Activated T-helper 2 cell treated with anti-CD3 and anti-CD28 coated beads, Interferon-gamma antibody, Interleukin-2, Interleukin-4, amounts not matched to agents 10 μg/mL and 5 μg/mL and 100 μg/mL, durations not matched to agents 14 hours and 24 hours and 36 hours (primary cell): ENCODE results near the gene PSME1. TPM values are rescaled to one million over a fixed set of nuclear protein-coding genes. Genes with fewer than 3 reads are reported as not detected.

Experiments
- DNase-seq: peaks from one replicate; pipeline ENCODE4 v3.0.0; 2021; ENCODE audit warnings: low spot score
- H3K27ac Mint-ChIP-seq: one replicate; pipeline ENCODE4 v1.8.0; 2021; ENCODE audit warnings: mixed read lengths
- H3K27me3 Mint-ChIP-seq: one replicate; pipeline ENCODE4 v1.8.0; 2021; ENCODE audit warnings: low read depth, mixed read lengths
- H3K36me3 Mint-ChIP-seq: one replicate; pipeline ENCODE4 v1.8.0; 2021; ENCODE audit warnings: low read depth, mixed read lengths
- H3K4me1 Mint-ChIP-seq: one replicate; pipeline ENCODE4 v1.8.0; 2021; ENCODE audit warnings: low read depth, mixed read lengths
- H3K4me3 Mint-ChIP-seq: one replicate; pipeline ENCODE4 v1.8.0; 2021; ENCODE audit warnings: low read depth, mild to moderate bottlenecking, moderate library complexity, mixed read lengths
- H3K9me3 Mint-ChIP-seq: one replicate; pipeline ENCODE4 v1.8.0; 2021; ENCODE audit warnings: mixed read lengths
- intact Hi-C: fragments of 100-400 bp; cut with micrococcal nuclease; formaldehyde crosslinking; loops from one replicate; pipeline ENCODE4 v1.15.1; 2023
- total RNA-seq: library from RNA; stranded (reverse); gene quantifications from 2 replicates; pipeline ENCODE4 v1.2.3, GENCODE V29; 2022

PSME1 gene
- total RNA-seq, 1 donor from 2014 or later = 342 TPM

GRCh38 chr14:24178399-24179178, 42.6 kb downstream of the PSME1 start:
- Mint-ChIP-seq H3K27ac (no peak overlapping the region), H3K27me3 (no peaks in the 10 kb centered on the region), H3K4me1 (peaks cover 4% of the 10 kb centered on the region), H3K9me3 (no peaks in the 10 kb centered on the region), H3K36me3 (peaks cover 73% of the 10 kb centered on the region), H3K4me3 (no peak overlapping the region)
- DNase-seq = no peak
- intact Hi-C loops = no loop called here

- Mint-ChIP-seq H3K4me3 (no peak overlapping the region), H3K27ac (no peak overlapping the region), H3K36me3 (peaks cover 75% of the 10 kb centered on the region), H3K27me3 (no peaks in the 10 kb centered on the region), H3K9me3 (no peaks in the 10 kb centered on the region), H3K4me1 (peaks cover 4% of the 10 kb centered on the region)
- intact Hi-C loops = no loop called here
- DNase-seq = no peak
Measured at GRCh38 chr14:24179294-24179960, 43.4 kb downstream of the PSME1 start.

- Mint-ChIP-seq H3K27me3 (no peaks in the 10 kb centered on the region), H3K36me3 (peaks cover 73% of the 10 kb centered on the region), H3K9me3 (no peaks in the 10 kb centered on the region), H3K4me1 (peaks cover under 1% of the 10 kb centered on the region), H3K4me3 (no peak overlapping the region), H3K27ac (no peak overlapping the region)
- DNase-seq = no peak
- intact Hi-C loops = no loop called here
Measured at GRCh38 chr14:24179961-24180796, 44.2 kb downstream of the PSME1 start.

GRCh38 chr14:24181371-24182077, 45.5 kb downstream of the PSME1 start:
- peaks cover 82% of the 10 kb centered on the region for H3K36me3 Mint-ChIP-seq
- H3K27me3 Mint-ChIP-seq = no peaks in the 10 kb centered on the region
- DNase-seq = no peak
- no peak overlapping the region for H3K4me3 Mint-ChIP-seq
- H3K4me1 Mint-ChIP-seq = no peaks in the 10 kb centered on the region
- intact Hi-C loops = no loop called here
- H3K9me3 Mint-ChIP-seq = no peaks in the 10 kb centered on the region
- H3K27ac Mint-ChIP-seq = no peak overlapping the region

- no peak for DNase-seq
- Mint-ChIP-seq H3K9me3 (no peaks in the 10 kb centered on the region), H3K36me3 (peaks cover 80% of the 10 kb centered on the region), H3K27me3 (no peaks in the 10 kb centered on the region), H3K27ac (no peak overlapping the region), H3K4me1 (peaks cover 4% of the 10 kb centered on the region), H3K4me3 (no peak overlapping the region)
- intact Hi-C loops = no loop called here
Measured at GRCh38 chr14:24182110-24182882, 46.3 kb downstream of the PSME1 start.

GRCh38 chr14:24183014-24183481, 47.1 kb downstream of the PSME1 start:
- Mint-ChIP-seq H3K4me1 (peaks cover 6% of the 10 kb centered on the region), H3K9me3 (no peaks in the 10 kb centered on the region), H3K36me3 (peaks cover 80% of the 10 kb centered on the region), H3K27ac (no peak overlapping the region), H3K27me3 (no peaks in the 10 kb centered on the region), H3K4me3 (no peak overlapping the region)
- intact Hi-C loops = no loop called here
- no peak for DNase-seq

- intact Hi-C loops = no loop called here
- Mint-ChIP-seq H3K4me1 (peaks cover 11% of the 10 kb centered on the region), H3K4me3 (no peak overlapping the region), H3K27me3 (no peaks in the 10 kb centered on the region), H3K36me3 (peaks cover 75% of the 10 kb centered on the region), H3K9me3 (no peaks in the 10 kb centered on the region), H3K27ac (no peak overlapping the region)
- DNase-seq = no peak
Measured at GRCh38 chr14:24184104-24184970, 48.3 kb downstream of the PSME1 start.

GRCh38 chr14:24185026-24185425, 49.0 kb downstream of the PSME1 start:
- DNase-seq = no peak
- intact Hi-C loops = no loop called here
- Mint-ChIP-seq H3K27ac (no peak overlapping the region), H3K4me3 (no peak overlapping the region), H3K36me3 (peaks cover 71% of the 10 kb centered on the region), H3K27me3 (no peaks in the 10 kb centered on the region), H3K4me1 (peaks cover 14% of the 10 kb centered on the region), H3K9me3 (no peaks in the 10 kb centered on the region)

GRCh38 chr14:24185741-24186140, 49.7 kb downstream of the PSME1 start:
- Mint-ChIP-seq H3K4me1 (peaks cover 14% of the 10 kb centered on the region), H3K9me3 (no peaks in the 10 kb centered on the region), H3K4me3 (no peak overlapping the region), H3K36me3 (peaks cover 70% of the 10 kb centered on the region), H3K27ac (no peak overlapping the region), H3K27me3 (no peaks in the 10 kb centered on the region)
- no peak for DNase-seq
- intact Hi-C loops = no loop called here

- intact Hi-C loops = no loop called here
- Mint-ChIP-seq H3K27me3 (no peaks in the 10 kb centered on the region), H3K36me3 (peaks cover 66% of the 10 kb centered on the region), H3K9me3 (no peaks in the 10 kb centered on the region), H3K27ac (no peak overlapping the region), H3K4me1 (peaks cover 14% of the 10 kb centered on the region), H3K4me3 (peak overlapping the region; percentile 88)
- DNase-seq = no peak
Measured at GRCh38 chr14:24186831-24187538, 51.0 kb downstream of the PSME1 start.

- Mint-ChIP-seq H3K27me3 (no peaks in the 10 kb centered on the region), H3K4me3 (peak overlapping the region; percentile 88), H3K4me1 (peaks cover 17% of the 10 kb centered on the region), H3K36me3 (peaks cover 66% of the 10 kb centered on the region), H3K9me3 (no peaks in the 10 kb centered on the region), H3K27ac (peak overlapping the region; percentile 81)
- no peak for DNase-seq
- intact Hi-C loops = no loop called here
Measured at GRCh38 chr14:24187539-24187915, 51.5 kb downstream of the PSME1 start.
